PC-9 (cell line): ENCODE results near the gene MICAL2.

Experiments used
- EZH2 ChIP-seq: fragments of 200-600 bp; sonication (generic); IDR thresholded peaks from 2 replicates; pipeline ENCODE4 v1.8.0; 2017; ENCODE audit warnings: antibody characterized with exemption, low read depth
- TF ChIP-seq, protein P1 (sequence below): fragments of 200-600 bp; sonication (generic); conservative IDR thresholded peaks from 2 replicates; pipeline ENCODE4 v1.6.1; 2017; ENCODE audit warnings: mixed run types, antibody characterized with exemption, mild to moderate bottlenecking, moderate library complexity

GRCh38 chr11:12260731-12261521, 150.5 kb downstream of the MICAL2 start:
- TF ChIP-seq, protein P1, sequence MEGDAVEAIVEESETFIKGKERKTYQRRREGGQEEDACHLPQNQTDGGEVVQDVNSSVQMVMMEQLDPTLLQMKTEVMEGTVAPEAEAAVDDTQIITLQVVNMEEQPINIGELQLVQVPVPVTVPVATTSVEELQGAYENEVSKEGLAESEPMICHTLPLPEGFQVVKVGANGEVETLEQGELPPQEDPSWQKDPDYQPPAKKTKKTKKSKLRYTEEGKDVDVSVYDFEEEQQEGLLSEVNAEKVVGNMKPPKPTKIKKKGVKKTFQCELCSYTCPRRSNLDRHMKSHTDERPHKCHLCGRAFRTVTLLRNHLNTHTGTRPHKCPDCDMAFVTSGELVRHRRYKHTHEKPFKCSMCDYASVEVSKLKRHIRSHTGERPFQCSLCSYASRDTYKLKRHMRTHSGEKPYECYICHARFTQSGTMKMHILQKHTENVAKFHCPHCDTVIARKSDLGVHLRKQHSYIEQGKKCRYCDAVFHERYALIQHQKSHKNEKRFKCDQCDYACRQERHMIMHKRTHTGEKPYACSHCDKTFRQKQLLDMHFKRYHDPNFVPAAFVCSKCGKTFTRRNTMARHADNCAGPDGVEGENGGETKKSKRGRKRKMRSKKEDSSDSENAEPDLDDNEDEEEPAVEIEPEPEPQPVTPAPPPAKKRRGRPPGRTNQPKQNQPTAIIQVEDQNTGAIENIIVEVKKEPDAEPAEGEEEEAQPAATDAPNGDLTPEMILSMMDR = no peak
- no peak for TF ChIP-seq EZH2
